GM12801 (cell line): ENCODE measurements around the gene PTPRN2.

Experiments
- CTCF ChIP-seq: IDR thresholded peaks from one replicate; pipeline ENCODE4 v1.5.1; 2011; ENCODE audit warnings: control low read depth; ENCODE audit not compliant: insufficient read length; ENCODE audit errors: extremely low read depth

Gene PTPRN2

GRCh38 chr7:157998884-157999552, 588.6 kb downstream of the PTPRN2 start:
- no peak for TF ChIP-seq CTCF

GRCh38 chr7:157997471-157997870, 590.2 kb downstream of the PTPRN2 start:
- no peak for TF ChIP-seq CTCF

GRCh38 chr7:157997080-157997440, 590.6 kb downstream of the PTPRN2 start:
- TF ChIP-seq CTCF: no peak

GRCh38 chr7:157996359-157997079, 591.1 kb downstream of the PTPRN2 start:
- no peak for TF ChIP-seq CTCF

- TF ChIP-seq CTCF: no peak
These were observed 591.8 kb downstream of the PTPRN2 start for GRCh38 chr7:157995815-157996214.

GRCh38 chr7:157994319-157994718, 593.3 kb downstream of the PTPRN2 start:
- no peak for TF ChIP-seq CTCF

- no peak for TF ChIP-seq CTCF
These were observed 594.1 kb downstream of the PTPRN2 start for GRCh38 chr7:157993406-157994105.
